ENCODE measurements around the gene RASGEF1C.

GRCh38 chr5:180138976-180139730, 69.9 kb downstream of the RASGEF1C start:
- TF ChIP-seq, protein P1, sequence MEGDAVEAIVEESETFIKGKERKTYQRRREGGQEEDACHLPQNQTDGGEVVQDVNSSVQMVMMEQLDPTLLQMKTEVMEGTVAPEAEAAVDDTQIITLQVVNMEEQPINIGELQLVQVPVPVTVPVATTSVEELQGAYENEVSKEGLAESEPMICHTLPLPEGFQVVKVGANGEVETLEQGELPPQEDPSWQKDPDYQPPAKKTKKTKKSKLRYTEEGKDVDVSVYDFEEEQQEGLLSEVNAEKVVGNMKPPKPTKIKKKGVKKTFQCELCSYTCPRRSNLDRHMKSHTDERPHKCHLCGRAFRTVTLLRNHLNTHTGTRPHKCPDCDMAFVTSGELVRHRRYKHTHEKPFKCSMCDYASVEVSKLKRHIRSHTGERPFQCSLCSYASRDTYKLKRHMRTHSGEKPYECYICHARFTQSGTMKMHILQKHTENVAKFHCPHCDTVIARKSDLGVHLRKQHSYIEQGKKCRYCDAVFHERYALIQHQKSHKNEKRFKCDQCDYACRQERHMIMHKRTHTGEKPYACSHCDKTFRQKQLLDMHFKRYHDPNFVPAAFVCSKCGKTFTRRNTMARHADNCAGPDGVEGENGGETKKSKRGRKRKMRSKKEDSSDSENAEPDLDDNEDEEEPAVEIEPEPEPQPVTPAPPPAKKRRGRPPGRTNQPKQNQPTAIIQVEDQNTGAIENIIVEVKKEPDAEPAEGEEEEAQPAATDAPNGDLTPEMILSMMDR (IDR thresholded peaks at IDR 0.05) = no peak
- no peak for TF ChIP-seq POLR2A (IDR thresholded peaks at IDR 0.05)

Data from Peyer's patch (tissue), 4 donors.